HEK293T (cell line): ENCODE results near the gene KLK13.

Experiments
- CTCF ChIA-PET: fragments of 350-600 bp; formaldehyde crosslinking; extraction: SDS; loops from one replicate; lab custom pipeline; 2021; ENCODE audit warnings: antibody characterized with exemption, inconsistent platforms; lab: Yijun Ruan, JAX
- POLR2A ChIA-PET: fragments of 350-600 bp; formaldehyde crosslinking; extraction: SDS; loops from one replicate; lab custom pipeline; 2020; ENCODE audit warnings: antibody characterized with exemption, inconsistent platforms; lab: Yijun Ruan, JAX
- DNase-seq: peaks from one replicate; pipeline ENCODE4 v3.0.0; 2012; ENCODE audit warnings: mixed read lengths; ENCODE audit errors: extremely low spot score
- ARNT ChIP-seq: fragments of 450-650 bp; IDR thresholded peaks from 2 replicates; pipeline ENCODE4 v1.6.1; 2017; ENCODE audit warnings: mild to moderate bottlenecking
- BHLHE40 ChIP-seq: fragments of 450-650 bp; IDR thresholded peaks from 2 replicates; pipeline ENCODE4 v1.6.1; 2016; ENCODE audit warnings: mild to moderate bottlenecking, moderate library complexity, borderline replicate concordance
- CTBP1 ChIP-seq: fragments of 450-650 bp; IDR thresholded peaks from 2 replicates; pipeline ENCODE4 v1.6.1; 2016; ENCODE audit warnings: borderline replicate concordance
- ELF4 ChIP-seq: fragments of 450-650 bp; IDR thresholded peaks from 2 replicates; pipeline ENCODE4 v1.6.1; 2017; ENCODE audit warnings: antibody characterized with exemption
- FOXA1 ChIP-seq: fragments of 450-650 bp; IDR thresholded peaks from 2 replicates; pipeline ENCODE4 v1.6.1; 2016; ENCODE audit warnings: mild to moderate bottlenecking
- FOXK2 ChIP-seq: fragments of 450-650 bp; IDR thresholded peaks from 2 replicates; pipeline ENCODE4 v1.6.1; 2016; ENCODE audit warnings: mild to moderate bottlenecking
- FOXM1 ChIP-seq: fragments of 450-650 bp; IDR thresholded peaks from 2 replicates; pipeline ENCODE4 v1.6.1; 2017; ENCODE audit warnings: mild to moderate bottlenecking, borderline replicate concordance
- HDGF ChIP-seq: fragments of 450-650 bp; IDR thresholded peaks from 2 replicates; pipeline ENCODE4 v1.6.1; 2017; ENCODE audit warnings: antibody characterized with exemption, borderline replicate concordance
- L3MBTL2 ChIP-seq: fragments of 450-650 bp; conservative IDR thresholded peaks from 2 replicates; pipeline ENCODE4 v1.6.1; 2016; ENCODE audit warnings: mild to moderate bottlenecking
- LEF1 ChIP-seq: fragments of 450-650 bp; IDR thresholded peaks from 2 replicates; pipeline ENCODE4 v1.6.1; 2017; ENCODE audit warnings: mild to moderate bottlenecking, borderline replicate concordance
- NFRKB ChIP-seq: fragments of 450-650 bp; IDR thresholded peaks from 2 replicates; pipeline ENCODE4 v1.6.1; 2016; ENCODE audit warnings: mild to moderate bottlenecking, moderate library complexity
- PKNOX1 ChIP-seq: fragments of 450-650 bp; IDR thresholded peaks from 2 replicates; pipeline ENCODE4 v1.6.1; 2016
- SP1 ChIP-seq: fragments of 450-650 bp; IDR thresholded peaks from 2 replicates; pipeline ENCODE4 v1.6.1; 2017
- SUZ12 ChIP-seq: fragments of 450-650 bp; IDR thresholded peaks from 2 replicates; pipeline ENCODE4 v1.6.1; 2016; ENCODE audit warnings: mild to moderate bottlenecking
- TARDBP ChIP-seq: fragments of 450-650 bp; IDR thresholded peaks from 2 replicates; pipeline ENCODE4 v1.6.1; 2016
- ZNF384 ChIP-seq: fragments of 450-650 bp; IDR thresholded peaks from 2 replicates; pipeline ENCODE4 v1.6.1; 2016

The KLK13 gene

GRCh38 chr19:51060336-51060735 lies 4.6 kb downstream of the KLK13 start:
- CTCF ChIA-PET = no interaction called here
- POLR2A ChIA-PET = no interaction called here
- no peak for DNase-seq
- no peak for TF ChIP-seq PKNOX1
- no peak for TF ChIP-seq CTBP1
- no peak for TF ChIP-seq ELF4
- no peak for TF ChIP-seq ARNT
- no peak for TF ChIP-seq FOXA1
- no peak for TF ChIP-seq NFRKB
- TF ChIP-seq LEF1 = no peak
- no peak for TF ChIP-seq HDGF

- POLR2A ChIA-PET = no interaction called here
- TF ChIP-seq NFRKB (no peak), SP1 (no peak), CTBP1 (no peak), ELF4 (no peak), ZNF384 (no peak), ARNT (no peak), FOXM1 (no peak), TARDBP (no peak), FOXA1 (no peak), BHLHE40 (no peak), L3MBTL2 (no peak), PKNOX1 (no peak), SUZ12 (no peak)
- CTCF ChIA-PET = no interaction called here
- DNase-seq = no peak
Observed at GRCh38 chr19:51059715-51060114, 5.2 kb downstream of the KLK13 start.

GRCh38 chr19:51055866-51056265 lies 9.0 kb downstream of the KLK13 start:
- POLR2A ChIA-PET = no interaction called here
- CTCF ChIA-PET = no interaction called here
- no peak for TF ChIP-seq SP1
- TF ChIP-seq ELF4 = no peak
- TF ChIP-seq BHLHE40 = no peak
- no peak for TF ChIP-seq PKNOX1
- TF ChIP-seq L3MBTL2 = no peak
- no peak for TF ChIP-seq ZNF384
- no peak for TF ChIP-seq FOXM1
- TF ChIP-seq ARNT = no peak
- no peak for TF ChIP-seq NFRKB
- TF ChIP-seq CTBP1 = no peak
- TF ChIP-seq FOXA1 = no peak
- no peak for TF ChIP-seq HDGF
- TF ChIP-seq TARDBP = no peak
- no peak for TF ChIP-seq FOXK2
- no peak for TF ChIP-seq LEF1
- TF ChIP-seq SUZ12 = no peak
- DNase-seq = no peak

GRCh38 chr19:51047031-51047335 lies 17.9 kb downstream of the KLK13 start:
- CTCF ChIA-PET = no interaction called here
- POLR2A ChIA-PET = no interaction called here
- DNase-seq = no peak
- no peak for TF ChIP-seq CTBP1
- no peak for TF ChIP-seq BHLHE40
- no peak for TF ChIP-seq HDGF
- no peak for TF ChIP-seq NFRKB
- no peak for TF ChIP-seq SUZ12
- TF ChIP-seq PKNOX1 = no peak
- no peak for TF ChIP-seq ARNT
- TF ChIP-seq ZNF384 = no peak
- TF ChIP-seq LEF1 = no peak
- TF ChIP-seq TARDBP = no peak
- TF ChIP-seq ELF4 = no peak
- no peak for TF ChIP-seq SP1
- no peak for TF ChIP-seq FOXA1

- no peak for TF ChIP-seq BHLHE40
- no peak for TF ChIP-seq FOXM1
- no peak for TF ChIP-seq HDGF
- ChIA-PET POLR2A (no interaction called here), CTCF (no interaction called here)
- no peak for DNase-seq
Observed at GRCh38 chr19:51044327-51044726, 20.6 kb downstream of the KLK13 start.

GRCh38 chr19:51043497-51043896 lies 21.4 kb downstream of the KLK13 start:
- CTCF ChIA-PET = interaction anchor here (0.6 to 0.9 kb wide), 2 partner anchors 22 to 113 kb away, joined by 3 read pairs; no protein-coding TSS in a partner anchor

More at GRCh38 chr19:51043497-51043896, 21.4 kb downstream of the KLK13 start:
- no peak for TF ChIP-seq L3MBTL2
- no peak for TF ChIP-seq LEF1
- TF ChIP-seq ARNT = no peak
- no peak for TF ChIP-seq BHLHE40
- no peak for TF ChIP-seq SP1
- TF ChIP-seq NFRKB = no peak
- TF ChIP-seq SUZ12 = no peak
- TF ChIP-seq CTBP1 = no peak
- no peak for TF ChIP-seq HDGF
- no peak for TF ChIP-seq FOXK2
- TF ChIP-seq FOXA1 = no peak
- TF ChIP-seq ELF4 = no peak
- TF ChIP-seq TARDBP = no peak
- TF ChIP-seq ZNF384 = no peak
- POLR2A ChIA-PET = no interaction called here
- DNase-seq = no peak
